ENCODE data around the gene SP7.
"Not testable (repeated sequence)": the region's sequence is repeated elsewhere in the genome, so short reads cannot be mapped to it uniquely, and the experiment has no call there.

GRCh38 chr12:53332339-53332738 is 3.8 kb downstream of the SP7 start:
- not testable (repeated sequence) for TF ChIP-seq POLR2A, POLR2AphosphoS5 (IDR thresholded peaks at IDR 0.05; ENCODE audit: low read depth, low read length)

All from GM12892 (cell line).